GM12801 (cell line): Measurements from ENCODE around the gene DMP1.

Experiments used
- CTCF ChIP-seq: IDR thresholded peaks from one replicate; pipeline ENCODE4 v1.5.1; 2011; ENCODE audit warnings: control low read depth; ENCODE audit not compliant: insufficient read length; ENCODE audit errors: extremely low read depth

Gene DMP1

GRCh38 chr4:87680271-87680670 lies 30.2 kb downstream of the DMP1 start:
- TF ChIP-seq CTCF, result no peak

GRCh38 chr4:87688316-87688715 lies 38.2 kb downstream of the DMP1 start:
- TF ChIP-seq CTCF, result no peak

- TF ChIP-seq CTCF, result no peak
These were observed 47.2 kb downstream of the DMP1 start for GRCh38 chr4:87697272-87697671.

GRCh38 chr4:87697945-87698344 lies 47.9 kb downstream of the DMP1 start:
- no peak for TF ChIP-seq CTCF

- TF ChIP-seq CTCF, result no peak
These were observed 48.3 kb downstream of the DMP1 start for GRCh38 chr4:87698394-87698793.

GRCh38 chr4:87704001-87704400 lies 53.9 kb downstream of the DMP1 start:
- TF ChIP-seq CTCF, result no peak

- no peak for TF ChIP-seq CTCF
These were observed 57.3 kb downstream of the DMP1 start for GRCh38 chr4:87707279-87707918.
